Erythroblast (primary cell): ENCODE data around the gene DSCAML1.

ENCODE experiments used
- GATA1 ChIP-seq: IDR thresholded peaks from 2 replicates; pipeline ENCODE4 v1.6.1; 2011; ENCODE audit warnings: low read depth, mild to moderate bottlenecking, control low read depth, low read length, moderate library complexity
- POLR2A ChIP-seq: IDR thresholded peaks from 2 replicates; pipeline ENCODE4 v1.6.1; 2011; ENCODE audit warnings: mild to moderate bottlenecking, low read length

GRCh38 chr11:117803896-117804295 is 6.9 kb upstream of the DSCAML1 start:
- no peak for TF ChIP-seq POLR2A
- TF ChIP-seq GATA1 = no peak
